GM18870 (cell line): ENCODE measurements around the gene TGDS.

Experiments
- ATAC-seq: cut with Tn5 transposase; IDR thresholded peaks from one replicate; pipeline ENCODE4 v1.9.1; 2021; ENCODE audit warnings: moderate library complexity; ENCODE audit not compliant: unreplicated experiment

The TGDS gene

GRCh38 chr13:94601446-94602431 is 5.8 kb upstream of the TGDS start, which contains the start of gene GPR180:
GPR180 (plus strand) TSS chr13:94601857; CDS start chr13:94601928, 71 bp downstream.
- ATAC-seq: peak; percentile 99

- ATAC-seq: no peak
These were observed 3.9 kb upstream of the TGDS start for GRCh38 chr13:94599877-94600276.

- no peak for ATAC-seq
These were observed 2.3 kb upstream of the TGDS start for GRCh38 chr13:94598281-94598680.

- no peak for ATAC-seq
These were observed 621 bp upstream of the TGDS start for GRCh38 chr13:94596575-94596971.

GRCh38 chr13:94595001-94595949 is 677 bp downstream of the TGDS start:
- ATAC-seq: peak; percentile 31

GRCh38 chr13:94590744-94591143 is 5.2 kb downstream of the TGDS start:
- ATAC-seq: no peak

GRCh38 chr13:94588541-94588940 is 7.4 kb downstream of the TGDS start:
- ATAC-seq: no peak

GRCh38 chr13:94586371-94586770 is 9.6 kb downstream of the TGDS start:
- ATAC-seq: no peak

GRCh38 chr13:94585543-94586101 is 10.3 kb downstream of the TGDS start:
- ATAC-seq: no peak

GRCh38 chr13:94583926-94584325 is 12.0 kb downstream of the TGDS start:
- no peak for ATAC-seq

GRCh38 chr13:94579063-94579462 is 16.9 kb downstream of the TGDS start:
- ATAC-seq: no peak

- no peak for ATAC-seq
These were observed 26.3 kb downstream of the TGDS start for GRCh38 chr13:94569615-94570014.

- ATAC-seq: no peak
These were observed 27.5 kb downstream of the TGDS start for GRCh38 chr13:94568443-94568842.

GRCh38 chr13:94567581-94567980 is 28.4 kb downstream of the TGDS start:
- ATAC-seq: no peak

- ATAC-seq: no peak
These were observed 34.8 kb downstream of the TGDS start for GRCh38 chr13:94561126-94561525.

GRCh38 chr13:94560116-94560515 is 35.8 kb downstream of the TGDS start:
- ATAC-seq: no peak

GRCh38 chr13:94559222-94559795 is 36.6 kb downstream of the TGDS start:
- ATAC-seq: no peak

- no peak for ATAC-seq
These were observed 37.2 kb downstream of the TGDS start for GRCh38 chr13:94558716-94559115.

- no peak for ATAC-seq
These were observed 38.2 kb downstream of the TGDS start for GRCh38 chr13:94557684-94558235.

- ATAC-seq: no peak
These were observed 39.3 kb downstream of the TGDS start for GRCh38 chr13:94556621-94557020.
